Lung (tissue), 12 donors: ENCODE data around the gene C11orf58. TPM values are rescaled to one million over a fixed set of nuclear protein-coding genes. Genes with fewer than 3 reads are reported as not detected.

Source experiments
- ATAC-seq: fragments of 200-7000 bp; cut with Tn5 transposase; one replicate; pipeline ENCODE4 v1.9.1; 2020; ENCODE audit warnings: moderate number of reproducible peaks; ENCODE audit not compliant: insufficient read depth, low FRiP score
- DNase-seq, 3 donors: peaks; one replicate each; pipeline ENCODE4 v3.0.0-alpha.2; 2013 to 2017
- H3K27ac ChIP-seq, 2 donors: one replicate each; pipeline ENCODE4 v1.5.1; 2013; ENCODE audit warnings: mild to moderate bottlenecking in 2 of 2, moderate library complexity in 2 of 2, control low read depth in 1 of 2, inconsistent platforms in 1 of 2, low read depth in 1 of 2, low read length in 1 of 2
- H3K27me3 ChIP-seq, 3 donors: one replicate each; pipeline ENCODE4 v1.5.1; 2013; ENCODE audit warnings: low read length in 2 of 3; ENCODE audit not compliant: control insufficient read depth in 3 of 3, insufficient read depth in 3 of 3
- H3K36me3 ChIP-seq, 4 donors: one replicate each; pipeline ENCODE4 v1.5.1; 2013; ENCODE audit warnings: low read length in 4 of 4, mild to moderate bottlenecking in 1 of 4, moderate library complexity in 1 of 4; ENCODE audit not compliant: control insufficient read depth in 4 of 4, insufficient read depth in 4 of 4
- H3K4me1 ChIP-seq, 5 donors: one replicate each; pipeline ENCODE4 v1.5.1; 2013; ENCODE audit warnings: low read length in 5 of 5, mild to moderate bottlenecking in 2 of 5, moderate library complexity in 1 of 5; ENCODE audit not compliant: control insufficient read depth in 5 of 5, insufficient read depth in 5 of 5
- H3K4me3 ChIP-seq: one replicate; pipeline ENCODE4 v1.5.1; 2013; ENCODE audit warnings: mild to moderate bottlenecking, control low read depth, moderate library complexity
- H3K9ac ChIP-seq, 2 donors: one replicate each; pipeline ENCODE4 v1.5.1; 2013; ENCODE audit warnings: low read length in 2 of 2, control low read depth in 1 of 2; ENCODE audit not compliant: insufficient read depth in 1 of 2
- H3K9me3 ChIP-seq, 4 donors: one replicate each; pipeline ENCODE4 v1.5.1; 2013; ENCODE audit warnings: low read length in 3 of 4, mild to moderate bottlenecking in 1 of 4, moderate library complexity in 1 of 4; ENCODE audit not compliant: control insufficient read depth in 4 of 4, insufficient read depth in 3 of 4
- WGBS, 2 donors: extraction: QIAGEN DNeasy Blood & Tissue Kit; methylation state at CpG; one replicate each; pipeline ENCODE4 v1.1.7; 2013; 5-methylcytosine and 5-hydroxymethylcytosine counted together
- polyA plus RNA-seq, 2 donors: library from polyadenylated mRNA; stranded (reverse); fragments of 200-250 nt; gene quantifications; one replicate each; pipeline ENCODE4 v1.2.1, GENCODE V29; 2013
- total RNA-seq, 2 donors: library from RNA; depleted of rRNA in 1 of 2; stranded (reverse); fragments of >200 nt in 1 of 2; gene quantifications; one replicate each; pipeline ENCODE4 v1.2.1, GENCODE V29; 2014 to 2021
- TF ChIP-seq, protein P1 (sequence below): IDR thresholded peaks from 2 replicates; pipeline ENCODE4 v1.5.1; 2012; ENCODE audit warnings: mild to moderate bottlenecking; ENCODE audit errors: control extremely low read depth, extremely low read depth
- donor health status: control.
- donor health status: control.
- donor health status: Bipolar disorder and iron deficiency.
- donor health status: healthy.
- donor health status: DM: yes; HTN: yes; CAD: no.

C11orf58 gene
- total and polyA plus RNA-seq, 4 donors, result 87.2 to 219 (median 97.9) TPM

DNA sequence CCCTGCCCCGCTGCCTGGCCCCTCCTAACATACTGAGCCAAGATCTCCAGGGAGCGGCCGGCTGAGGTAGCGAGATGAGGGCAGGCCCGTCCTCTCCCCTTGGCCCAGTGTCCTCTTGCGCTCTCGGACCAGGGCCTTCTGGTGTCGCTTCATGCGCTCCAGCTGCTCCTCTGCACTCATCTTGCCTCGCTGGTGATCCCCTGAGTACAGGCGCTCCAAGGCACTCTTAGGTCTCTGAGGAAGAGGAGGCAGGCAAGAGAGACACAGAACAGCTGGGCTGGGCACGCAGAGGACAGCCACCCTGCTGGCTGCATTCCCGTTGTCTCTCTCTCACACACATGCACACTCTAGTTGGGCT, 50.6 kb downstream of the C11orf58 start:
- H3K27ac ChIP-seq, result peak overlapping the region in 1 of 2 donors; percentile 36
- H3K4me3 ChIP-seq, result no peak overlapping the region
- ATAC-seq (no peak), DNase-seq (peak; percentile 78 to 85 (median 80))
- H3K9ac ChIP-seq, result no peak overlapping the region
- H3K9me3 ChIP-seq, result no peaks in the 10 kb centered on the region
- TF ChIP-seq, protein P1, sequence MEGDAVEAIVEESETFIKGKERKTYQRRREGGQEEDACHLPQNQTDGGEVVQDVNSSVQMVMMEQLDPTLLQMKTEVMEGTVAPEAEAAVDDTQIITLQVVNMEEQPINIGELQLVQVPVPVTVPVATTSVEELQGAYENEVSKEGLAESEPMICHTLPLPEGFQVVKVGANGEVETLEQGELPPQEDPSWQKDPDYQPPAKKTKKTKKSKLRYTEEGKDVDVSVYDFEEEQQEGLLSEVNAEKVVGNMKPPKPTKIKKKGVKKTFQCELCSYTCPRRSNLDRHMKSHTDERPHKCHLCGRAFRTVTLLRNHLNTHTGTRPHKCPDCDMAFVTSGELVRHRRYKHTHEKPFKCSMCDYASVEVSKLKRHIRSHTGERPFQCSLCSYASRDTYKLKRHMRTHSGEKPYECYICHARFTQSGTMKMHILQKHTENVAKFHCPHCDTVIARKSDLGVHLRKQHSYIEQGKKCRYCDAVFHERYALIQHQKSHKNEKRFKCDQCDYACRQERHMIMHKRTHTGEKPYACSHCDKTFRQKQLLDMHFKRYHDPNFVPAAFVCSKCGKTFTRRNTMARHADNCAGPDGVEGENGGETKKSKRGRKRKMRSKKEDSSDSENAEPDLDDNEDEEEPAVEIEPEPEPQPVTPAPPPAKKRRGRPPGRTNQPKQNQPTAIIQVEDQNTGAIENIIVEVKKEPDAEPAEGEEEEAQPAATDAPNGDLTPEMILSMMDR, result no peak
- no peaks in the 10 kb centered on the region for H3K27me3 ChIP-seq
- H3K36me3 ChIP-seq, result peaks cover 0 to 10% (median 0%) of the 10 kb centered on the region in 4 donors
- peaks cover 0 to 24% (median 9%) of the 10 kb centered on the region in 5 donors for H3K4me1 ChIP-seq
- WGBS, 2 donors, result 83 to 95% methylated on average over 13 of the region's 13 CpGs

- 94 to 95% methylated on average over 10 of the region's 10 CpGs for WGBS, 2 donors
- no peaks in the 10 kb centered on the region for H3K9me3 ChIP-seq
- peak overlapping the region in 1 of 2 donors; percentile 23 for H3K27ac ChIP-seq
- no peak overlapping the region for H3K4me3 ChIP-seq
- no peaks in the 10 kb centered on the region for H3K27me3 ChIP-seq
- peaks cover 0 to 24% (median 6%) of the 10 kb centered on the region in 5 donors for H3K4me1 ChIP-seq
- H3K9ac ChIP-seq, result no peak overlapping the region
- peaks cover 0 to 10% (median 0%) of the 10 kb centered on the region in 4 donors for H3K36me3 ChIP-seq
- ATAC-seq (no peak), DNase-seq (no peak)
- TF ChIP-seq, protein P1, result no peak
Observed at GRCh38 chr11:16789560-16790485, 51.4 kb downstream of the C11orf58 start.

- H3K27ac ChIP-seq, result peak overlapping the region in 1 of 2 donors; percentile 89
- TF ChIP-seq, protein P1, result no peak
- no peak for DNase-seq
Observed at GRCh38 chr11:16790486-16791190, 52.2 kb downstream of the C11orf58 start.

More at GRCh38 chr11:16790486-16791190, 52.2 kb downstream of the C11orf58 start:
- Histone ChIP-seq H3K9me3 (no peaks in the 10 kb centered on the region), H3K4me1 (peaks cover 0 to 24% (median 6%) of the 10 kb centered on the region in 5 donors), H3K27me3 (no peaks in the 10 kb centered on the region), H3K4me3 (no peak overlapping the region), H3K36me3 (peaks cover 0 to 10% (median 0%) of the 10 kb centered on the region in 4 donors), H3K9ac (no peak overlapping the region)
- ATAC-seq, result no peak
- 72 to 82% methylated on average over 16 of the region's 16 CpGs for whole genome bisulfite sequencing, 2 donors
